CD14-positive monocyte (primary cell): Measurements from ENCODE around the gene TBC1D16. TPM values are rescaled to one million over a fixed set of nuclear protein-coding genes. Genes with fewer than 3 reads are reported as not detected.
A peak's percentile ranks its signal among the peaks of the same experiment; 100 is the strongest.

Experiments
- DNase-seq, 3 donors: peaks; one replicate each; pipeline ENCODE4 v3.0.0-alpha.2; 2011 to 2022
- H2AFZ ChIP-seq: 2 replicates; pipeline ENCODE4 v1.6.0; 2012; ENCODE audit warnings: mild to moderate bottlenecking, low read depth, low read length, inconsistent platforms; ENCODE audit not compliant: insufficient read depth, poor library complexity, severe bottlenecking
- H3K27ac ChIP-seq, 2 donors: 1 replicate in 1 of 2; 2 replicates in 1 of 2; pipeline ENCODE4 v1.5.1; 2012 to 2013; ENCODE audit warnings: low read length in 2 of 2, control low read depth in 1 of 2, inconsistent platforms in 1 of 2, low read depth in 1 of 2, mild to moderate bottlenecking in 1 of 2
- H3K27me3 ChIP-seq, 2 donors: one replicate each; pipeline versions ENCODE4 v1.6.0 to v1.6.1; 2011 to 2013; ENCODE audit warnings: low read length in 2 of 2; ENCODE audit not compliant: control insufficient read depth in 2 of 2, insufficient read depth in 2 of 2
- H3K36me3 ChIP-seq, 2 donors: replicated peaks in 1 of 2; 1 replicate in 1 of 2; 2 replicates in 1 of 2; pipeline versions ENCODE4 v1.5.1 to v1.6.1; 2012 to 2013; ENCODE audit warnings: low read length in 2 of 2, control low read depth in 1 of 2, inconsistent platforms in 1 of 2, mild to moderate bottlenecking in 1 of 2; ENCODE audit not compliant: insufficient read depth in 2 of 2, control insufficient read depth in 1 of 2
- H3K4me1 ChIP-seq, 2 donors: 1 replicate in 1 of 2; 2 replicates in 1 of 2; pipeline versions ENCODE4 v1.5.1 to v1.6.1; 2012 to 2013; ENCODE audit warnings: low read length in 2 of 2, control low read depth in 1 of 2, inconsistent platforms in 1 of 2, mild to moderate bottlenecking in 1 of 2, moderate library complexity in 1 of 2; ENCODE audit not compliant: insufficient read depth in 2 of 2, control insufficient read depth in 1 of 2
- H3K4me2 ChIP-seq: replicated peaks from 2 replicates; pipeline ENCODE3; 2012; ENCODE audit warnings: low read length, moderate library complexity, mild to moderate bottlenecking; ENCODE audit not compliant: poor library complexity, severe bottlenecking; ENCODE audit errors: extremely low read depth
- H3K4me3 ChIP-seq, 3 experiments: fragments of 200-600 bp in 1 of 3; sonication (generic) in 1 of 3; replicated peaks in 1 of 3; 1 replicate in 2 of 3; 2 replicates in 1 of 3; pipeline ENCODE4 v1.5.1; 2011 to 2013; ENCODE audit warnings: low read length in 3 of 3, mild to moderate bottlenecking in 3 of 3, control low read depth in 2 of 3, low read depth in 2 of 3, inconsistent platforms in 1 of 3, moderate library complexity in 1 of 3
- H3K79me2 ChIP-seq: 2 replicates; pipeline ENCODE4 v1.6.0; 2012; ENCODE audit warnings: mild to moderate bottlenecking, control low read depth, inconsistent platforms, low read length, moderate library complexity; ENCODE audit not compliant: insufficient read depth
- H3K9ac ChIP-seq: 2 replicates; pipeline ENCODE4 v1.6.0; 2017; ENCODE audit warnings: low read length, mild to moderate bottlenecking; ENCODE audit not compliant: insufficient read depth, poor library complexity, severe bottlenecking
- H3K9me3 ChIP-seq, 2 donors: replicated peaks in 1 of 2; 1 replicate in 1 of 2; 2 replicates in 1 of 2; pipeline versions ENCODE4 v1.5.1 to v1.6.1; 2012 to 2013; ENCODE audit warnings: low read length in 2 of 2, control low read depth in 1 of 2; ENCODE audit not compliant: control insufficient read depth in 1 of 2, insufficient read depth in 1 of 2
- H4K20me1 ChIP-seq: 2 replicates; pipeline ENCODE4 v1.6.0; 2012; ENCODE audit warnings: mild to moderate bottlenecking, low read length, control low read depth, moderate library complexity; ENCODE audit not compliant: insufficient read depth
- H3K27ac Mint-ChIP-seq, 7 donors: one replicate each; pipeline ENCODE4 v1.8.0; 2020; ENCODE audit warnings: mild to moderate bottlenecking in 7 of 7, mixed read lengths in 7 of 7, moderate library complexity in 6 of 7, inconsistent platforms in 2 of 7
- H3K27me3 Mint-ChIP-seq, 3 donors: one replicate each; pipeline ENCODE4 v1.8.0; 2021 to 2022; ENCODE audit warnings: low read depth in 3 of 3, mild to moderate bottlenecking in 3 of 3, mixed read lengths in 3 of 3, moderate library complexity in 3 of 3, inconsistent platforms in 1 of 3
- H3K36me3 Mint-ChIP-seq, 2 donors: one replicate each; pipeline ENCODE4 v1.8.0; 2020; ENCODE audit warnings: mixed read lengths in 2 of 2, inconsistent platforms in 1 of 2, mild to moderate bottlenecking in 1 of 2
- H3K4me1 Mint-ChIP-seq: one replicate; pipeline ENCODE4 v1.8.0; 2020; ENCODE audit warnings: mild to moderate bottlenecking, mixed read lengths
- H3K4me3 Mint-ChIP-seq, 2 donors: one replicate each; pipeline ENCODE4 v1.8.0; 2020; ENCODE audit warnings: mild to moderate bottlenecking in 2 of 2, mixed read lengths in 2 of 2, moderate library complexity in 1 of 2
- H3K9me3 Mint-ChIP-seq, 7 donors: one replicate each; pipeline ENCODE4 v1.8.0; 2020 to 2022; ENCODE audit warnings: mixed read lengths in 7 of 7, mild to moderate bottlenecking in 6 of 7, moderate library complexity in 6 of 7, inconsistent platforms in 2 of 7
- WGBS: methylation state at CpG from one replicate; pipeline ENCODE4 v1.1.5; 2013; ENCODE audit warnings: missing lambda C conversion rate; ENCODE audit not compliant: insufficient coverage; 5-methylcytosine and 5-hydroxymethylcytosine counted together
- intact Hi-C, 2 donors: fragments of 100-400 bp; cut with micrococcal nuclease; formaldehyde crosslinking; loops; one replicate each; pipeline versions ENCODE4 v1.15.0 to v1.15.1; 2023
- polyA plus RNA-seq, 3 donors: library from polyadenylated mRNA; depleted of rRNA in 1 of 3; unstranded in 2 of 3; stranded (reverse) in 1 of 3; fragments of 300-500 nt in 2 of 3; fragments of >200 nt in 1 of 3; fragmentation: Illumina TruSeq in 2 of 3; gene quantifications; 1 replicate in 2 of 3; 2 replicates in 1 of 3; pipeline ENCODE4 v1.2.3, GENCODE V29; 2012 to 2021
- TF ChIP-seq, protein P1 (sequence below): fragments of 200-600 bp; IDR thresholded peaks from one replicate; pipeline ENCODE4 v1.8.0; 2022; ENCODE audit warnings: antibody characterized with exemption, mild to moderate bottlenecking

Gene TBC1D16
- polyA plus RNA-seq, 3 donors = 0.11 to 0.53 (median 0.27) TPM

DNA sequence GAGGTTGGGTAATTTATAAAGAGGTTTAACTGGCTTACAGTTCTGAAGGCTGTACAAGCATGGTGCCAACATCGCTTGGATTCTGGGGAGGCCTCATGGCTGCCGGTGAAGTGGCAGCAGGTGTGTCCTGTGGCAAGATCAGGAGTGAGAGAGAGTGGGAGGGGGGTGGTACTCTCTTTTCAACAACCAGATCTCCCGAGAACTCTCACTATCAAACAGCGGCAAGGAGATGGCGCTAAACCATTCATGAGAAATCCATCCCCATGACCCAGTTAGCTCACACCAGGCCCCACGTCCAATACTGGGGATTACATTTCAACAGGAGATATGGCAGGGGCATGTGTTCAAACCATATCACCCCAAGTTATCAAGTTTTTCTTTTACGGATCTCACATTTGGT is 152.5 kb downstream of the TBC1D16 start:
- Mint-ChIP-seq H3K36me3 (no peaks in the 10 kb centered on the region), H3K4me1 (no peaks in the 10 kb centered on the region), H3K4me3 (peak overlapping the region in 1 of 2 donors; percentile 8), H3K27ac (peak overlapping the region in 1 of 7 donors; percentile 21), H3K27me3 (peaks cover 15 to 30% (median 22%) of the 10 kb centered on the region in 3 donors), H3K9me3 (peaks cover 0 to 3% (median 0%) of the 10 kb centered on the region in 7 donors)
- intact Hi-C loops = no loop called here
- TF ChIP-seq, protein P1, sequence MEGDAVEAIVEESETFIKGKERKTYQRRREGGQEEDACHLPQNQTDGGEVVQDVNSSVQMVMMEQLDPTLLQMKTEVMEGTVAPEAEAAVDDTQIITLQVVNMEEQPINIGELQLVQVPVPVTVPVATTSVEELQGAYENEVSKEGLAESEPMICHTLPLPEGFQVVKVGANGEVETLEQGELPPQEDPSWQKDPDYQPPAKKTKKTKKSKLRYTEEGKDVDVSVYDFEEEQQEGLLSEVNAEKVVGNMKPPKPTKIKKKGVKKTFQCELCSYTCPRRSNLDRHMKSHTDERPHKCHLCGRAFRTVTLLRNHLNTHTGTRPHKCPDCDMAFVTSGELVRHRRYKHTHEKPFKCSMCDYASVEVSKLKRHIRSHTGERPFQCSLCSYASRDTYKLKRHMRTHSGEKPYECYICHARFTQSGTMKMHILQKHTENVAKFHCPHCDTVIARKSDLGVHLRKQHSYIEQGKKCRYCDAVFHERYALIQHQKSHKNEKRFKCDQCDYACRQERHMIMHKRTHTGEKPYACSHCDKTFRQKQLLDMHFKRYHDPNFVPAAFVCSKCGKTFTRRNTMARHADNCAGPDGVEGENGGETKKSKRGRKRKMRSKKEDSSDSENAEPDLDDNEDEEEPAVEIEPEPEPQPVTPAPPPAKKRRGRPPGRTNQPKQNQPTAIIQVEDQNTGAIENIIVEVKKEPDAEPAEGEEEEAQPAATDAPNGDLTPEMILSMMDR = no peak
- Histone ChIP-seq H3K27ac (no peak overlapping the region), H3K27me3 (no peaks in the 10 kb centered on the region), H4K20me1 (no peaks in the 10 kb centered on the region), H3K4me3 (no peak overlapping the region), H3K36me3 (no peaks in the 10 kb centered on the region), H2AFZ (no peak overlapping the region), H3K9me3 (no peaks in the 10 kb centered on the region), H3K79me2 (no peaks in the 10 kb centered on the region), H3K4me2 (no peak overlapping the region), H3K4me1 (no peaks in the 10 kb centered on the region), H3K9ac (no peak overlapping the region)
- 92% methylated on average over 5 of the region's 7 CpGs for WGBS
- DNase-seq = no peak

Other genes starting within 250 kb of the TBC1D16 start
- 1 to 10 TPM in 2 of 3 donors, under 1 TPM in 1; 0.51 to 2.5 (median 2.5) TPM for gene CBX8, start 238.8 kb downstream of the TBC1D16 start, polyA plus RNA-seq
- 10 to 100 TPM in 1 of 3 donors, 1 to 10 TPM in 2; 1.4 to 82.8 (median 3.6) TPM for gene CBX4, start 196.4 kb downstream of the TBC1D16 start, polyA plus RNA-seq
- under 1 TPM in 2 of 3 donors, not detected in 1; 0.21 to 0.27 TPM for gene CCDC40, start 770 bp upstream of the TBC1D16 start, polyA plus RNA-seq
- gene GAA, start 65.7 kb upstream of the TBC1D16 start, polyA plus RNA-seq = 100 to 1,000 TPM; 116 to 140 (median 120) TPM
- 100 to 1,000 TPM; 101 to 180 (median 106) TPM for gene EIF4A3, start 111.3 kb upstream of the TBC1D16 start, polyA plus RNA-seq
- under 1 TPM; 0.11 to 0.27 (median 0.16) TPM for gene CARD14, start 134.2 kb upstream of the TBC1D16 start, polyA plus RNA-seq
- 100 to 1,000 TPM in 1 of 3 donors, 10 to 100 TPM in 2; 21.1 to 193 (median 31.3) TPM for gene SGSH, start 184.5 kb upstream of the TBC1D16 start, polyA plus RNA-seq
- 10 to 100 TPM in 1 of 3 donors, 1 to 10 TPM in 2; 1.8 to 29.7 (median 2.6) TPM for gene SLC26A11, start 184.6 kb upstream of the TBC1D16 start, polyA plus RNA-seq
- 100 to 1,000 TPM in 1 of 3 donors, 10 to 100 TPM in 2; 10.3 to 196 (median 18.1) TPM for gene RNF213, start 225.0 kb upstream of the TBC1D16 start, polyA plus RNA-seq